Suppressor macrophage (primary cell): ENCODE measurements around the gene FAM163A.
"Not testable (repeated sequence)": the region's sequence is repeated elsewhere in the genome, so short reads cannot be mapped to it uniquely, and the experiment has no call there.

Experiments
- DNase-seq, 4 experiments: peaks; one replicate each; pipeline ENCODE4 v3.0.0-alpha.2; 2020 to 2022
- total RNA-seq, 17 experiments: gene quantifications; one replicate each; lab custom pipeline; 2026; ENCODE audit warnings: mixed read lengths in 6 of 17, inconsistent platforms in 3 of 17; lab: John Stamatoyannopoulos, UW

Gene FAM163A
- total RNA-seq: 0 to 1.1 (median 0) reads per million in 17 experiments

DNA sequence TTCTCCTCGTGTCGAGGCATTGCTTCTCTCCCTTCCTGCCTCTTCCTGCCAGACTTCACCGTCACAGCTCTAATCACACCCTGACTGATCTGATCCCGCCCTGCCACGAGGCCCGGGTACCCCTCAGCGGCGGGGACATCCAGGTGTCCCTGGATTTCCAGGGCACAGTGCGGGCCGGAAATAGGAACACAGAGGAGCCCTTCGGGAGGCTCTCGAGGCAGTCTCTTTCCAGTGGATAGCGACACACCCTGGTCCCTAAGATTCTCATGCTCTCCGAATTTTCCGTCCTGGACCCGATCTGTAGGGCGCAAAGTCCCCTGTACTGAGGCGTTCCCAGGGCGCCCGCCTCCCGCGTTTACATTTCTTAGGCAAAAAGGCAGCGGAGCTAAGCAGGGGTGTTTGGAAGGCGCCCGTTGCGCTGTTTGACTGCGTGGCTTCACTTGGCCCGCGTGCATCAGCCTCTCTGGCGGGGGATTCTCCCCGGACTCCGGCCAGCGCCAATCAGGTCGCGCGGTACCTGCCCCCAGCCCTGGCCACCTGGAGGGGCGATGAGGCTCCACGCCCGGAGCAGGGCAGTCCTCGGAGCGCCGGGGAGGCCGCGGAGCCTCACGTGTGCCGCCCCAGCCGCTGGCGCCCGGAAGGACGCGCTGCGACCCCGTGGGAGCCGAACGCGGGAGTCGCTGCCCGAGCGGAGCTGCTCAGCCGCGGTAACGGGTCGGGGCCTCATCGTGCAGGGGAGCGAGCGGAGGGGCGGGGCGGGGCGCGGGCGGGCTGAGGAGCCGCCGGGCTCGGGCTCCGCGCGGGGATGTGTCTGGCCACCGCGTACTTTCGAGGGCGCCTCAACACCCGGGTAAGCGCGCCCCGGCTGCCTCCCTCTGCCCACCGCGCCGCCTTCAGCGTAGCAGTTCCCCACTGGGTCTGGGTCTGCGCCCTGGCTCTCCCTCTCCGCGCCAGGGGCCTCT, at the start of gene FAM163A:
FAM163A (plus strand) TSS at position 575 of the 962 bp plus-strand sequence. CDS start 69,807 bp downstream, outside the sequence.
- DNase-seq: peak in 1 of 4 experiments; percentile 8

- DNase-seq: not testable (repeated sequence)
Measured at GRCh38 chr1:179694530-179694929, 48.6 kb upstream of the FAM163A start.

- no peak for DNase-seq
Measured at GRCh38 chr1:179702946-179703539, 40.0 kb upstream of the FAM163A start.

DNA sequence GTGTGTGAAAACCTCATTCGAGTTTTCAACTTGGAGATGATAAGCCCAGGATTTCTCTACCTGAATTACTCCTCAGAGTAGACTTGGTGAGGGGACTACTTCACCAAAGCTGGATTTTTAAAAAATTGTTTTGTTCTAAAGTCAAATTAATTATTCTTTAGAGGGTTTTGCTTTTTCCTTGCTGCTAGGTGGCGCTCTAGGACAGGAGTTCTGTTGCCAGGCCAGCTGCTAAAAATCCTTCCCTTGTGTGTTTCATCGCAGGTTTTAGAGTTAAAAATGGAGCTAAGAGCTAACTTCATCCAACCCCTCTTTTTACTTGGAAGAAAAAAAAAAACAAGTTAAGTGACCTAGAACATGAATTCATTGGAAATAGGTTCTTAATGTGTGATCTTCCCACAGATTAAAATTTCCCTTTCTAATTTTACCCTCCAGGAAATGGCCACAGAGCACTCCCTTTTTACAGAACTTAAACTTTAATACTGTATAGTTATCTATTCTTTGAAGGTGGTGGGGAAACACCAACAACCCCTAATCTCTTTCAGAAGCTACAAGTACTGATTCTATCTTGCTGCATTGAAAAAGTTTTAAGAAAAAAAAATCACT, 36.7 kb upstream of the FAM163A start:
- DNase-seq: peak; percentile 64 to 79 (median 70)

- DNase-seq: no peak
Measured at GRCh38 chr1:179707406-179707805, 35.7 kb upstream of the FAM163A start.

GRCh38 chr1:179708434-179709195, 34.5 kb upstream of the FAM163A start:
- DNase-seq: no peak

- peak; percentile 40 to 70 (median 68) for DNase-seq
Measured at GRCh38 chr1:179709841-179710329, 33.2 kb upstream of the FAM163A start.

DNA sequence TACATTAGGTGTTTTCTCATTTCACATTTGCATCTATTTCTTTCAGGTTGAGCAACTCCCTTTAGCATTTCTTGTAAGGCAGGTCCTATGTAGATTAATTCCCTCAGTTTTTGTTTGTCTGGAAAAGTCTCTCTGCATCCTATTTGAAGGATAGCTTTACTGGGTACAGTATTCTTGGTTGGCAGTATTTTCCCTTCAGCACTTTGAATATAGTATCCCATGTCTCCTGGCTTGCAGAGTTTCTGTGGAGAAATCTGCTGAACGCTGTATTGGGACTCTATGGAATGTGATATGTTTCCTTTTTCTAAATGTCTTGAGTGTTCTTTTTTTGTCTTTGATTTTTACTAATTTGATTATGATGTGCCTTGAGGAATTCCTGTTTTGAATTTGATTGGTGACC, 28.9 kb upstream of the FAM163A start:
- DNase-seq: no peak

DNA sequence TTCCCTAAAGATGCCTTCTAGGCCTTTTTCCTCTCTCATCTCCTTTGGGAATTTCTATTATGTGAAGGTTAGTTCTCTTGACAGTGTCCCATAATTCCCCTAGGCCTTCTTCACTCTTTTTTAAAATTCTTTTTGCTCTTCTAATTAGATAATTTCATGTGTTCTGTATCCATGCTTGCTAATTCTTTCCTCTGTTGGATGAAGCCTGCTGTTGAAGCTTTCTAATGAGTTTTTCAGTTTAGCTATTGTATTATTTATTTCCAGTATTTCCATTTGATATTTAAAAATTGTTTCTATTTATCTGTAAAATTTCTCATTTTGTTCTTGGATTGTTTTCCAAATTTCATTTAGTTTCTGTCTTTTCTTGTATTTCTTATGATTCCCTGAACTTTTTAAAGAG, 28.5 kb upstream of the FAM163A start:
- no peak for DNase-seq

DNA sequence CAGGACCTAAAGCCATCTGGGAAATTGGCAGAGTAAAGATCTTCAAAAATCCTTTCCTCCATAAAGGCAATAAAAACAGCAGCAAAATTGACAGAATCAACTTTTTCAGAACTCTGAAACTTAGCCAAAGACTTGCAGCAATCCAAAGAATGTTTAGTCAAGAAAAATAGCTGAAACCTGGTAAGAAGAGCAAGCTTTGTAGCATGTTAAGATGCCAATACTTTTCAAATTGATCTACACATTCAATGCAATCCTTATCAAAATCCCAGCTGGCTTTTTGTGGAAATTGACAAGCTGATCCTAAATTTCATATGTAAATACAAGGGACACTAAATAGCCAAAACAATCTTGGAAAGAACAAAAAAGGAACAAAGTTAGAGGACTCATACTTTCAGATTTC, 23.8 kb upstream of the FAM163A start:
- DNase-seq: no peak

- DNase-seq: no peak
Measured at GRCh38 chr1:179728271-179728670, 14.8 kb upstream of the FAM163A start.

DNA sequence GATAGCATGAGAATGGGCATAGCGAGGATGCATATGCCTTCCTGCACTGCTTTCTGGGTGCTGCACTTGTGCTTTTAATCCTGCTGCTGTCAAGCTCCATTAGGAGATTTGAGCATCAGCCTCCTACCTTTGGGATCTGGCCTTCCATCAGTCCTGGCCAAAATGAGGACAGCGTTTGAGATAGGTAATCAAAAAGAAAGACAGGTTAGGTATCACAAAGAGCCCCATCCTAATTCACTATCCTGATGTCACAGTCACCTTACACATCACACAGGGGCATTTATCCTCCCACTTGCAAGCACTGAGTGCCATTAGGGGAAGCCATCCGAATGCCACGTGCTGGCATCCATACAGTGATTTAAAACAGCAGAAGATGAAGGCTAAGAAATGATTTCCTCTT, 13.2 kb upstream of the FAM163A start:
- DNase-seq: no peak

- DNase-seq: no peak
Measured at GRCh38 chr1:179731643-179732042, 11.4 kb upstream of the FAM163A start.

GRCh38 chr1:179742291-179742690, 800 bp upstream of the FAM163A start:
- no peak for DNase-seq

DNA sequence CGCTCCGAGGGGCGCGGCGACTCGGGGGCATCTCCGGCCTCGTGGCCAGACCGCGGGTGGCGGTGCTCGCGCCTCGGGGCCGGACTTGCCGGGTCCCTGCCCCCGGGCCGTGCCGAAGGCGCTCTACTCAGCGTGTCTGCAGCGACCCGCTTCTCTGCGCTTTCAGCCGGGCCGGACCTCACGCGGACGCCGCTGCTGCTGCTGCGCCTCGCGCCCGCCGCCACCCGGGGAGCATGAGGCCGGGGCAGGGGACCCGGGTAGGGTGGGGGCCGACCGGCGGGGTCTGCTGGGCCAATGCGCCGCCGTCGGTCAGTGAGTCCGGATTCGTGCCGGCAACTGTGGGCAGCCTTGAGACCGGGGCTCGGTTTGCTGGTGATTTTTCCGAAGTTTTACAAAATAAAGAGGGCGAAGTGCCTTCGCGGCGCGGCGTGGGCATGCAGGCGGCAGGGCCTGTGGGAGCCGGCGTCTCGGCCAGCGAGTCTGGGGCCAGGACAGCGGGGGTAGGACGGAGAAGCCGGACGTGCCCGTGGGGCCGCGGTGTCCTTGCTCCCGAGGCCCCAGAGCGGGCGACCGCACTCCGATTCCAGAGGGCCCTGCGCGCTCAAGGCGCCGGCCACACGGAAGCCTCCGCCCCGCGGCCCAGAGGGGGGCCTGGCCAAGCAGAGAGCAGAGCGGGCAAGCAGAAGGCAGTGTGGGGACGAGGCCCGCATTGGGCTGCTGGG, 749 bp downstream of the FAM163A start:
- DNase-seq: peak in 1 of 4 experiments; percentile 12

DNA sequence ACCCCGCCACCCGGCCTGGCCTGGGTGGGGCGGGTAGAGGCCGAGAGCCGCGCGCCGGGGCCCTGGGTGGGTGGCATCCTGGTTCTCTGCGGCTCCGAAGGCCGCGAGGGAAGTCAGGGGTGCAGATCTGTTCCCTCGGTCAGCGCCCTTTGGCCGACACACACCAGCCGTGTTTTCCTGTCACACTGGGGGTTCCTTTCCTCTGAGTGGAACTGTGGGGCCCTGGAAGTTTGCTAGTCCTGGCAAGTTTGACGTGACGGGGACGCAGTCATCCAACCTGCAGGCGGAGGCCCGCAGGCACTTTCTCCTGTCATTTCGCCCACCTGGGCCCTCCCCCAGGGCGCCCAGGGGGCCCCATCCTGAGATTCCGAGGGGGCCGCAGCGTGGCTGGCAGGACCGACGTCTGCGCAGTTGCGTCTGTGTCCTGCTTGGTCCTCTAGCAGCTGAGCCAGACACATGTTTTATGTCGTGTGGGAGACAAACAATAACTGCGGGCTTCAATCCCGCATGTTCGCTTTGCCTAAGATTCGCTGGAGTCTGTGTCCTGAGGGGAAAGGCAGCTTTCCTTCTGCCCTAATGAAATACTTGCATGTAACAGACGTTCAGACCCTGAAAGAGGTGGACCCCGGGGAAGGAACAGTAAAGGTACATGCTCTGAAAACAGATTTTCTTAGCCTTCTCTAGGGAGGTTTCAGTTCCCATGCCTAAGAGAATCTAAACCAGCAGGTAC, 1.5 kb downstream of the FAM163A start:
- no peak for DNase-seq

GRCh38 chr1:179745131-179745611, 2.1 kb downstream of the FAM163A start:
- no peak for DNase-seq

GRCh38 chr1:179745743-179746142, 2.7 kb downstream of the FAM163A start:
- DNase-seq: no peak

DNA sequence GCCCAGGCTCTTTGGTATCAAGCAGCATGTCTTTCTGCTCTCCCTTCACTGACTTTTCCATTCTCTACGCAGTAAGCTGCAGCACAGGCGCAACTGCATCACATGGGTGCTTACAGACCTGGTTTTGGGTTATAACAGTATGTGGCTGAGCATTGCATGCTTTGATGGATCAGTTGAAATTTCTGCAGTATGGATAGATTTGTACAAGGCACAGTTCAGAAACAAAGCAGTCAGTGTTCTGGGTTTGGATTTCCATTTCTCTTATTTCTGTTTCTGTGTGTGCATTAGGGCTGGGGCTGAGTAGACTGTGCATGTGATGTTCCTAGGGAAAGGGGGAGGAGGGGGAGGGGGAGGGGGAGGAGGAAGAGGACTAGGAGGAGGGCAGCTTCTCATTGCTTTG, 4.5 kb downstream of the FAM163A start:
- DNase-seq: no peak

GRCh38 chr1:179748772-179749171, 5.7 kb downstream of the FAM163A start:
- no peak for DNase-seq

DNA sequence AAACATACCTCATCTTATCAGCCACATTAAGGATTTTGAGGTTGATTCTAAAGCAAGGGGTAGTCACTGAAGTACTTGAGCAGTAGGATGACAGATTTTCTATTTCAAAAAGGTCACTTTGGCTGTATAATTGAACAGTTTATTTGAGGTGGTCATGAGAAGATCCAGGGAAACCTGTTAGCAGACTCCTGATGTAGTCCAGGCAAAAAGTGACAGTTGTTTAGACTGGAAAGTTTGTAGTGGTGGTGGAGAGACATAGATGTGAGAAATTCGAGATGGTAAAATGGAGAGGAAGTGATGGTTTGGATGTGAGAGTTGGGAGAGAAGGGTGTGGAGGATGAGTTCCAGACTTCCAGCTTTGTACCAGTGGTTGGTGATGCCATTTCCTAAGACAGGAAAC, 7.5 kb downstream of the FAM163A start:
- no peak for DNase-seq
